ENCODE results near the gene CD93. TPM values are rescaled to one million over a fixed set of nuclear protein-coding genes. Genes with fewer than 3 reads are reported as not detected.

Gene CD93
- total RNA-seq, 1 donor = 5.9 TPM

DNA sequence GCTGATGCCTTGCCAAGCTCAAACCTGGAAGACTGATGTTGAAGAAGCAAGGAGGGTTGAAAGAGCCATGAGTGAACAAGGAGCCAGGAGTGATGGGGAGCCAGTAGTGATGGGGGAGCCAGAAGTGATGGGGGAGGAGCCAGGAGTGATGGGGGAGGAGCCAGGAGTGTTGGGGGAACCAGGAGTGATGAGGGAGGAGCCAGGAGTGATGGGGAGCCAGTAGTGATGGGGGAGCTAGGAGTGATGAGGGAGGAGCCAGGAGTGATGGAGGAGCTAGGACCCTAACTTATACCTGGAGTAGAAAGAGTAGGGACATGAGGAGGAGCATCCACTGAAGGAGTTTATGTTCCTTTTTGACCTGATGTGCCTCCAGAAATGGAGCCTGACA lies 14.6 kb upstream of the CD93 start:
- no peak for DNase-seq (ENCODE audit: low read depth in 2 of 3, low spot score in 2 of 3)

DNA sequence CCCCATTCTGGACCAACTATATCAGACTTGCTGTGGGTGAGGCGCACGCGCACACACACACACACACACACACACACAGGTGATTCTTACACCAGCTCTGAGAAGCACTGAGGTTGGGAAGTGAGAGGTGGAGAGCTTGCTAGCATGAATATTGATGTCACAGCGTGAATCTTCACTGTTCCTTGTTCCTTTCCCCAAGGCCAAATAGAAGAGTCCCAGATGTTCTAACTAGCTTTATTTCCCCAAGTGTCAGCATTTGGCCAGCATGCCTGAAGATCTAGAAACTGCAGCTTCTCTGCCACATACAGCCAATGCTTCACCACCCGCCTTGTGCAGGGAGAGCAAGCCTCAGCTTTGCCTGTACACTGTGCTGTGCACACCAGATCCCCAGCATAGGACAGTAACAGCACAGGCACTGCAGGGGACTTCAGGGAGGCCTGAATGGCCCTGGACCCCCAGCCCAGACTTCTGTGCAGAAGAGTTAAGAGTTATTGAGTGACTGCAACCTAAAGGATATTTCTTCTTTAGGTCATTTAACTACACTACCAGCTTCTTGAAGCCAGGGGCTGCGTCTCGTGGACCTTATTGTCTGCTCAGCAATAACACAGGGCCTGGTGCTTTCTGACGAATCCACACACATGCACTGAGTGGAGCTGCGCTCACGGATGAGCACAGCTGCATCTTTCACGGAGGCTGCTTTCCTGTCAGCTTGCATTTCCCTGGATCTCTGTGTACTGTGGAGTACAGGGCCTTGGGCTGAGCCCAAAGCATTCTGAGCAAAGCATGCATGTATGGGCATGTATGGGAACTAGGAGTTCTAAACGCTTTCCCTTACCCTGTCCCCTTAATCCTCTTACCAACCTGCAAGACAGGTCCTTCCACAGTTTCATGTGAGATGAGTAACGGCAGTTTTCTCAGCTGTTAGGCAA lies 13.9 kb upstream of the CD93 start:
- no peak for DNase-seq (ENCODE audit: low read depth in 2 of 3, low spot score in 2 of 3)

DNA sequence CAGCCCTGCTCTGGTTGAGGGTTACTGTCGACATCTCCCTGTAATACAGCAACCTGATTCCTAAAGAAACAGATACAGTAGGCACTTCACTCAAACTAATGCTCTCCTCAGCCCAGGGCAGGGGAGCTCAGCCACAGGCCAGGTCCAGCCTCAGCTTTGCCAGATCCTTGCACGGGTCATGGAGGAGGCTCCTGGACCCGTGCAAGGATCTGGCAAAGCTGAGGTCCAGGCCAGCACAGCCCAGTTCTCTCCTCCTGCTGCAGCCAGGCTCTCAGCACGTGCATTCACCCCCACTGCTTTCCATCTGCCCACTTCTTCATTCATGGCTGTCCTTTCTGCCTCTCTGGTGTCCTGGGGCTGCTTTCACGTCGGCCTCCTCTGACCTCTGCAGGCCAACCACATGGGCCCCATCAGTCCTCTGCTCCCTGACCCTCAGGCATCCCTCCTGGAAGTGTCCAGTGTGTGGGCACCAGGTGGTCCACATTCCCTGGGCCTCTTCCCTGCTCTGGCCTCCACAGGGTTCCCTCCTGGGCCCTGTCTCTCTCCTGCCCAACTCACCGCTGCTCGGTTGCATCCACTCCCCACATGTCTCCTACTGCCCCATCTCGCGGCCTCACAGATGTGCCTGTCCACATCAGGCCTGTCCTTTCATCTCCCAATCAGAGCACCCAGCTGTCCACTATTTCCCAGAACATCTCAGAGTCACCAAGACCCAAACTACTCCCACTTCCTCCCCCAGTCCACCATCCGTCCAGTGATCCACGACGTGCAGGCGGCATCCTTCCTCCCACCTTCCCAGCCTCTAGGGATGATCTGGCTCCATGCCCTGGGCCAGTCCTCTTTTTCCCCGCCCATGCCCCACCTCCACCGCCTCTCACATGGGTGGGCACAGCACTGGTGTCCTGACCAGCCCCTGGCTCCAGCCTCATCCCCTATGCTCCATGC lies 11.8 kb upstream of the CD93 start:
- DNase-seq (ENCODE audit: low read depth in 2 of 3, low spot score in 2 of 3) = no peak

DNA sequence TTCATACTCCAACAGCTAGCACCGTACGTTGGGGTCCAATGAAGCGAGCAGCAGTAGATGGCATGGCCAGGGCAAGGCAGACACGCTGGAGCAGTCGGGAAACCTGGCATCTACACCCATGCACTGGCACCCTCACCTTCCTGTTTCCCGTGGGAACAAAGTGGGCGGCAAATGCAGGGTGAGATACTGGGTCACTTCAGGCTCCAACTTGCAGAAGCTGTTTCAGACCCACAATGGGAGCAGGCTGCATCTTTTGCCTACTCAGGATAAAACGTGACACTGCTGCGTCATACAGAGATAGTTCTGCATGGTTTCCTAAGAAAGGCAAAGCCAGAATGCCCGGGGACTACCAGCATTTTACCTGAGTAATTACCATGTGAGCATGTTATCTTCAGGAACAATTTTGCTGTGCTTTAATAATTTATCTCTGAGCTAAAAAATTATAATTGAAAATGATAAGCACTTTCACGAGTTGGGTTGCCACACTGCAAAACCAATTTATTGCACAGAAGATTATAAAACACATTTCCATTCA lies 10.9 kb upstream of the CD93 start:
- DNase-seq (ENCODE audit: low read depth in 2 of 3, low spot score in 2 of 3) = no peak

DNA sequence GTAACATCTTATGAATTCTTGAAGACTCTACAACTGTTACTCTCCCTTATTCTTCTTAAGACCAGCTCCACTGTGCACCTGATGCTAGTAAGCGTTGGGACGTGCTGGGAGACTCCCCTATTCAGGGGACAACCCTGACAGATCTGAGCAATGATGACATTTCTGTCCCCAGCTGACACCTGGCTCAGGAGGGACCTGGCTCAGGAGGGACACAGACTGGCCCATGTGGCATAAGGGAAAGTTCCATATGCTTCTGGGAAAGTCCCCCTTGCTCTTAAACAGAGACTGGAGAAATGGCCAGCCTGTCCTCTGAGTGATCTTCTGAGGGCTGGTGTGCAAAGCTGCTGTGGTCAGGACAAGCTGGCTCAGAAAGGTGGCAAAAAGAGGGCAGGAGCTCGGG lies 10.0 kb upstream of the CD93 start:
- no peak for DNase-seq (ENCODE audit: low read depth in 2 of 3, low spot score in 2 of 3)

DNA sequence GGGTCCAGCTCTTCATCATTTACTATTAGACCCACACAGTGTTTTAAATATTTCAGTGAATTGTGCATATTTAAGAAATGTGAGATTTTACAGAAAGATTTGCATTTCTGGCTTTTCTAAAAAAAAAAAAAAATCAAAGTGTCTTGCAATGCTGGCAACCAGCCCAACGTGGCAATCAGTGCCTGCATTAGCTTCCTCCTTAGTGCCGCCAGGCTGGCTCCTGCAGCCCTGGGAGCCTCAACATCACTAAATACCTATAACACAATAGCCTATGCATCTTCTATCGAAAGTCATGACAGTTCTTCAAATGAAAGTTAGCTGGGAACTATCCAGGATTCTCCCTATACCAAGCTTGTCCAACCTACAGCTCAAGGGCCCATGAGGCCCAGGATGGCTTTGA lies 9.4 kb upstream of the CD93 start:
- DNase-seq (ENCODE audit: low read depth in 2 of 3, low spot score in 2 of 3) = peak in 1 of 3 donors; percentile 24

DNA sequence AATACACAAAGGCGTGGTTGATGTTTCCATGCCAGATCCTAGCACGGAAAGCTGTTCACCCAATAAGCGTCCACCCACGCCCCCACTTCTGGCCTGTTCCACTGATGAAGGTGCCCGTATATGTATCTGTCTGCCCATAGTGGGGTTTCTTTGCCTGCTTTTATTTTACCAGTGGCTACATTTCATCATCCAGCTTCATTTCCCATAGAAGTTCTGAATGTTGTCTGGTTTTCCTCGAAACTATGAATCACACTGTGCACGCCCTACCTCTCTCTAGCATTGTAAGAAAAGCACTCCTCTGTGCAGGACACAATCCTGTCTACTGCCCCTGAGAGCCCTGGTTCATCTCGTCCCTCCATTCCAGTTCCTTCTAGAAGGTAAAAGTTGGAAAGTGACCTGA lies 8.8 kb upstream of the CD93 start:
- DNase-seq (ENCODE audit: low read depth in 2 of 3, low spot score in 2 of 3) = no peak

DNA sequence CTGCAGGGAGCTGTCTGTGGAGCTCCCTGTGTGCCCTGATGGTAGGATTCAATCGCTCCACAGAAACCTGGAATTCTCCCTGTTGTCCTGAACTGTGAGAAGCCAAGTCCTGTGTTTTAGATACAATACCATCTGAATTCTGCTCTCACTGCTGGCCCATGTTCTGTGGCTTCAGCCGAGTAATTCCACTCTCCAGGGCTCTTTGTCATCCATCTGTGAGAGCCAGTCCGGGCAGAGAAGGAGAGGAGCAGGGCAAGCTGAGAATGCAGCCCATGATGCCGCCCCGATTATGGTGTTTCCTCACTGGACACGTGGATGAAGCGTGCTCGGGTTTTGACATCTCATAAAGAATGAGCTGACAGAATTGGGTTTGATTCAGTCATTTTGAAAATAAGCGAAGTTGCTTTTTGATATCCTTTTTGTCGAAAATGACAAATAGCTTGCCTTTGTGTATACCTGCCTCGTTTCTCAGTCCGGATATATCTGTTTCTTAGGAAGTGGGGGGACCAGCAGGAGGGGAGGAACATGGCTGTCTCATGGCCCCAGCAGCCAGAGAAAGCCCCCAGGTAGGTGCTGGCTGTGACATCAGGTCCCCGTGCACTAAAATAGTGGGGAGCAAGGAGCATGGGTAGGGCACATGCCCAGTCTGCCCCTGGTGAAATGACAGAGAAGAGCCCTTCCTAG lies 8.2 kb upstream of the CD93 start:
- no peak for DNase-seq (ENCODE audit: low read depth in 2 of 3, low spot score in 2 of 3)

DNA sequence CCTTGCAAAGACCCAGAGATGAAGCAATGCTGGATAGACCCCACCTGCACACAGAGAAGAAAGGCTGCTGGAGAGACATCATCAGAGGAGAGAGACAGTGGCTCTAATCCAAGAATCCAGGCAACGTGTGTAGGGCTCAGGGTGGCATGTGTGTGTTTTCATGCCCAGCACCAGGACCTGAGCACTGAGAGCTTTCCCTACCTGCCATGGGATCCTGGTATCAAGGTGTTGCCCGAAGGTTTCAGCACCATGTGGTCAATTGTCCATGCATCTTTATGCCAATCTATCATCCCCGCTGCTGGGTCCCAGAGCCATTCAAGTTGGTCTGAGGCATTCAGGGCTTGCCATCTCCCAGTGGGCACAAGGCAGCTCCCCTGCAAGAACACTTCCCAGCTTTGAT lies 7.5 kb upstream of the CD93 start:
- no peak for DNase-seq (ENCODE audit: low read depth in 2 of 3, low spot score in 2 of 3)

DNA sequence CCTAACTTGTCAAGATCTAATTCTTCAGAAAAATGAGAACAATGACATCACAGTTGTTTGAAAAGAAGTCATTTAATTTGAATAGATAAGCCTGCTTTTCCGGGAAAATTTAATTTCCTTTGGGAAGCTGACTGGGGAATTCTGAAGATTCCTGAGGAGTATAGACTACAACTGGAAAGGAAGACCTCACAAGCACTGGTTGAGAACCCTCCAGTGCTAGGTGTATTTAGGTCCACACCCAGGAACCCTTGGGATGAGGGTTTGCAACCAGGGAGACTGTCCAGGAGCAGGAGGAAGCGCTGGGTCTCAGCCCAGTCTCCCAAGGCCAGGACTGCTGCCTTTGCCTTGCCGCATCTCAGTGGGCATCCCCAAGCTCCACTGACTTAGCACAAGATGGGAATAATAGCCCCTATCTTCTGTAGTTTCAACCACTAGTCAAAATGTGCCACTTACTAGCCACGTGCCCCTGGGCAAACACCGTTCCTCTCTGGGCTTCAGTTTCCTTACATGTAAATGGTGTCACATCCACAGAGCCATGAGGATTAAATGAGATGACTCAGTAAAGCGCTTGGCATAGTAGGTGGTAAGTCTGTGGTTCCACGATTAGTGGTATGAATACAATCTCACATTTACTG lies 6.9 kb upstream of the CD93 start:
- DNase-seq (ENCODE audit: low read depth in 2 of 3, low spot score in 2 of 3) = no peak

DNA sequence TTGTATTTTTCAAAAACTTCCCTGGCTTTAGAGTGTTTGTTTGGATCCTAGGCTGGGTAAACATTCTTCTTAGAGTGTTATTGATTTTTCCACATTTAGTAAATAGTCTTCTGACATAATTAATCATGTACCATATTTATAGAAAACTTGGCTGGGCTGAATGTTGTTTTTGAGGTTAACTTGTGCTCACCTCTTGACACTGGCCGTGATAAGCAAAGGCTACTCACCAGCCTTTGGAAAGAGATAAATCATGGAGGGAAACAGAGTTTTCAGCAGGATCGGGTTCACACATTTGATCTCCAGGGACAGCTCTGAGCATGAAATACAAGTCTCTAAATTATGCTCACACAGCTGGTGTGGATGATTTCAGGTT lies 6.2 kb upstream of the CD93 start:
- DNase-seq (ENCODE audit: low read depth in 2 of 3, low spot score in 2 of 3) = no peak

DNA sequence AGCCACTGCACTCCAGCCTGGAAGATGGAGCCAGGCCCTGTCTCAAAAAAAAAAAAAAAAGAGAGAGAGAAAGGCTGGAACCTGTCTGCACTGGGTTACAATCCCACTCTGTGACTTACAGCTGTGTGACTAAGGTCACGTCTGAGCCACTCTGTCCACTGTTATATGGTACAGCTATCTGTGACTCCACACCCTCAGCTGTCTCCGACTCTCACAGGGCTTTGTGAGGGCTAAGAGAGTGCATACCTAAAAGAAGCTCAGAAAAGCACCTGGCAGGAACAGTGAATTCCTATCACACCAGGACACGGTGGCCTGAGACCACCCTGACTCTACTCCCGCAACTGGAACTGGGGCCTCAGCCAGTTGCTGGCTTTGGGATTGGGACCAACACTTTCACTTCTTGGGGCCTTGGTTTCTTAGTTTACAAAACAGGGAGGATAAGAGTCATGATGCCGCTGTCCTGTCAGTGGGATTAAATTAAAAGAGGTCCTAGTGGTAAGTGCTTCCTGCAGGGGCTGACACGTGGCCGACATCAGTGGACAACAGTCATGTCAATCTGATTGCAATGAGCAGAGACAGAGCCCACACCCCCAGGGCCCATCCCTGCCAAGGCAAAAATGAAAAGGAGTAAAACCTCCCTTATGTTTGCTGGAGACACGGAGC lies 5.7 kb upstream of the CD93 start:
- no peak for DNase-seq (ENCODE audit: low read depth in 2 of 3, low spot score in 2 of 3)

DNA sequence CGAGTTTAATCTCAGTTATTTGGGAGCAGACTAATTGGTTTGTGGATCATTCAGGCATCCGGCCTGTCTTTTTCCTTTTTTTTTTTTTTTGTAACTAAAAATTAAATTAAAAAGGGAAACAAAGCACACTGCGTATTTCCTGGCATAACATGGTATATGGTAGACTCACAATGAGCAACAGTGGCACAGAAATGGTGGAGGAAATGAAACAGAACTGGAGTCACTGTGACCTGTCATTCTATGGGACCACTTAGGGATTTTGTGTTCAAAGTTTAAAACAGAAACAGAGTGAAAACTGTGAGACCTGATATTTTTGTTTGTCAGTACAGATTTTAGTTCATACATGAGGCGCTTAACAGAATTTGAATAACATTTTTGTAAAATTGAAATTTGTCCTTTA lies 4.8 kb upstream of the CD93 start:
- DNase-seq (ENCODE audit: low read depth in 2 of 3, low spot score in 2 of 3) = no peak

DNA sequence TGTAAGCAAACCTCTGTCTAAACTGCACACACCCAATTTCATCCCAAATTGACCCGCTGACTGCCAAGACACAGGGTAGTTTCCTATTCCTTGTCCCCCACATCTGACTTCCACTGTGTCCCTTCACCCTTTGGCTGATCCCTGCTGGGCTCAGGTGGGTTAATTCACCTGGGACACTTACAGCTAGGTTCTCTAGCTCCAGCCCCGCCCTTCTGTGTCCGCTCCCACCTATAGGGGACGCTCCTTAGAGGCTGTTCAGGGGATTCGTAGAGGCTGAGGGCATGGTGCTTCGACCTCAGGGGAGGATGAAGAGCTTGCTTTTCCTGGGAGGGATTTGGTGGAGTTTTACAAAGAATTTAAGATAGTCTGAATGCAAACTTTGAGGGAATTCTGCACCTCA lies 4.0 kb upstream of the CD93 start:
- no peak for DNase-seq (ENCODE audit: low read depth in 2 of 3, low spot score in 2 of 3)

DNA sequence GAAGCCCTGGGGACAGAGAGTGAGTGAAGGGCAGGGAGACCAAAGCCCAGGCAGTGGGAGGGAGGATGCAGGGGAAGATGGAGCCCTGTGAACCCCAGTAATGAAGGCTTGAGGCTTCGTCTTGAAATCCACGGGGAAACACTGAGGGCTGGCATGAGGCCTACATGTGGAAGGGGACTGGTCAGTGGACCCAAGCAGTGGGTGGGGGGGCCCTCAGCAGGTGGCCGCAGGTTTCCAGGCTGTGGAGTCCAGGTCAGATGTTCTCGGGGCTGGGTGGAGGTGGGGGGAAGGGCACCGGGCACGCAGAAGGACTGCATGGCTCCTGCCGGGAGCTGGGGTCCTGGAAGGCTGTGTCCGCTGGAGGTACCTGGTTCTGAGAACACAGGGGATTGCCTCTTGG lies 2.7 kb upstream of the CD93 start:
- DNase-seq (ENCODE audit: low read depth in 2 of 3, low spot score in 2 of 3) = no peak

DNA sequence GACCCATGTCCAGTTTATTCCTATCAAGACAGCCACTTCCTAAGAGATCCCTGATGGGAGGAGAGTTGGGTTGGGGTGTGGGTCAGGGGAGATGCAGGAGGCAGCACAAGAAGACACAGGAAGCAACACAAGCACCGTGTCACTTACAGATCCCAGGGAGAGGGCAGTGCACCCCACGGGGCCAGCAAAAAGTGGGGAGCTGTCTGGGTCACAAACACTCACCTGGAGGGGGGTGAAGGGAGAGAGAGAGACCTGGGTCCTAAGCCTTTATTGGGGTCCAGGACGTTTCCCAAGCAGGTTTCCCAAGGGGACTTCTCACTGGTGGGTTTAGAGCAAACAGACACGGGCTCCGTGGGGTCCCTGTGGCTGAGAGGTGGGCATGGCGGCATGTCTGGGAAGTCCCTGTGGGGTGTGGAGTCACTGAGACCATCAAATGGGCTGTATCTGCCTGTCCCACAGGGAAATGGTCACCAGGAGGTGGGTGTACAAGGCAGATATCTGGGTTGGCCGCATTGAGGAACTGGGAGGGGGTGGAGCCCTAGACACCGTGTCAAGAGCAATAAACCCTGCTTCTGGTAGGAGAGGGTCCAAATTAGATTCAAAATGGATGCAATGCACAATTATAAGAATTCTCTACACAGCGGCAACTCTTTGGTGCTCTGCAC lies 1.6 kb upstream of the CD93 start:
- DNase-seq (ENCODE audit: low read depth in 2 of 3, low spot score in 2 of 3) = peak in 2 of 3 donors; percentile 19 to 39

DNA sequence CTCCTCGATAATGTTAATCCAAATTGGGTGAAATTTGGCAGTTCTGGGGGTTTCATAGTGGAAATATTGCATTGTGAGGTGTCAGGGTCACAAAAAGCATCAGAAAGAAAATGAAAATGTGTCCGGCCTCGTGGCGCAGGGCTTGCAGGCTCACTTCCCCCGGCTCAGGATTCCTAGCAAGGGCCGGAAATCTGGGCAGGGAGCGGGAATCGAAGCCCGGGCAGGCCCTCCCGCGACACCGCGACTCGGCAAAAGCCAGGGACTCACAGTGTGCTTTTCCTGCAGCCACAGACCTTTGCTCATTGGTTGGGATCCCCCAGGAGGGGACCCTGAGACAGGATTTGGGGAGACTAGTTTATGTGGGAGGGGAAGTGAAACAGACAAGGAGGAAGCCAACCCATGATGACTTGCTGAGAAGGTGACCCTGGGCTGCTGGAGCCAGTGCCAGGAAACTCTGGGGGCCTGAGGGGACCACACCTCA lies 847 bp upstream of the CD93 start:
- DNase-seq (ENCODE audit: low read depth in 2 of 3, low spot score in 2 of 3) = no peak

DNA sequence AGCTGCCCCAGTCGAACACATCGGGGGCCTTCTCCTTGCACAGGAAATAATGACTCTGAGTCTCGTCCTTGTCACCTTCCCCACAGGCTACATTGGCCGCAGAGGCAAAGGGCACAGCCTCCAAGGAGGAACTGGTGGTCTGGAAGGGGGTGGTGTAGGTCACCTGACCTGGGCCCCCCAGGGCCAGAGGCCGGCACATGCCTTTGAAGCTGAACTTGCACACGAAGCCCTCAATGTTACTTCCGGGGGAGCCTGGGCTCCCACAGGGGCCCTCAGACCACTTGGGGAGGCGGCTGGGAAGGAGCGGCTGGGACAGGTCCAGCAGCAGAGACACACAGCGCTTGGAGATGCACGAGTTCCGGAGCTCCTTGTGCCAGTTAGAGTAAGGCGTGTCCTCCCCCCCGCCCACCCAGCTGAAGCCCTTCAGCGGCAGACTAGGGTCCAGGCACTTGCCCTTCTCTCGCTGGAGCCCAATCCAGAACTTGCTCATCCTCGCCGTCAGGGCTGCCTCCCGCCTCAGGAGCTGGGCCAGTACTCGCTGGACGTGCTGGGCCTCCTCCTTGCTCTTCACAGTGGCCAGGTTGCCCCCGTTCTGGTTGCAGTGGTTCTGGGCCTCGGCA lies 578 bp downstream of the CD93 start:
- no peak for DNase-seq (ENCODE audit: low read depth in 2 of 3, low spot score in 2 of 3)

DNA sequence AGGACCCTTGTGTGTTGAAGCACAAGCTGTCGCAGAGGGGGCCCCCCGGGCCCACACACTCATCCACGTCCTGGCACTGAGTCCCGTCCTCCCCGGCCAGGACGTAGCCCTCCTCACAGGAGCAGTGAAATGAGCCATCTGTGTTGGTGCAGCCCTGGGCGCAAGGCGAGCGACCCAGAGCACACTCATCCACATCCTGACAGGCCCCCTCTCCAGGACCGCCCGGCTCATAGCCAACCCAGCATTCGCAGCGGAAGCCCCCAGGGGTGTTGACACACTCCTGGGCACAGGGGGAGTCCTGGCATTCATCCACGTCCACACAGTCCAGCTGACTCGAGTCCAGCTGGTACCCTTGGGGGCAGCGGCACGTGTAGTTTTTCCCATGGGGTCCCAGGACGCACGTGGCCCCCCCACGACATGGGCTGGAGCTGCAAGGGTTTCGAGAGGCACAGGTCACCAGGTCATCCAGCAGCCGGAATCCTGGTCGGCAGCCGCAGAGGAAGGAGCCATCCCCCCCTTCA lies 1.2 kb downstream of the CD93 start:
- DNase-seq (ENCODE audit: low read depth in 2 of 3, low spot score in 2 of 3) = no peak

All from hematopoietic multipotent progenitor cell (in vitro differentiated cells).